IPS-NIHi11 (cell line): ENCODE data around the gene ATF6B.

Experiments
- DNase-seq: peaks from one replicate; pipeline ENCODE4 v3.0.0; 2012; ENCODE audit warnings: mixed read lengths, low spot score

Gene ATF6B

GRCh38 chr6:32127717-32128592 lies at the start of gene ATF6B:
TSS of gene ATF6B (minus strand) at chr6:32128246. CDS start at chr6:32128207, 39 bp downstream.
- DNase-seq = peak; percentile 95

- no peak for DNase-seq
Observed at GRCh38 chr6:32177183-32177787, 49.2 kb upstream of the ATF6B start.

DNA sequence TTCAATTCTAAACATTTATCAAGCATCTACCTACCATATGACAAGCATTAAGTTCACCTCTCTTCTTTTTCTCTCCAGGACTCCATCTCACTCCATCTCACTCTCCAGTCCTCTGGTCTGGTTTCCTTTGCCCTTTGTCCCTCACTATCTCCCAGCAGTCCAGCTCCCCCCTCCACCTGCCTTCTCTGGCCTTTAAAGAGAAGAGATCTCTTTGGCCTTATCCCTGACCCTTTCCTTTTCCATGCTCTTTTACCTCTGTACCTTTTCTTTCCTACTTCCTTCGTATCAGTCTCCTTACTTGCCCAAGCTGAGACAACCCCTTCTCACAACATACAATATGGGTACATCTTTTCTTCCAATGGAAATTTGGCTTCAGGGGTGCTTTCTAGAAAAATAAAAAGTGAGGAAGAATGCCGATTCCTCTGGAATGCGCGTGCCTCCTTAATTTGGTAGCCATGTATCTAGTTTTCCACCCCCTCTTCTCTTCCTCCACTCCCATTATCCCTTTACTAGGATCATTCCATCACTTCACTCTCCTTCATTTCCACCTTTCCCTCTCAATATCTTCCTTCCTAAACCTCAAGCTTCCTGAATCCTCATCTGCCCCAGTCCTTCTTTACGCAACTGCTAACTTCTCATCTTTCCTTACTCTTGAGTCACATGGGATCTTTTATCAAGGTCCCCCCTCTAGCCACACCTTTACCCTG lies 48.6 kb upstream of the ATF6B start:
- no peak for DNase-seq

DNA sequence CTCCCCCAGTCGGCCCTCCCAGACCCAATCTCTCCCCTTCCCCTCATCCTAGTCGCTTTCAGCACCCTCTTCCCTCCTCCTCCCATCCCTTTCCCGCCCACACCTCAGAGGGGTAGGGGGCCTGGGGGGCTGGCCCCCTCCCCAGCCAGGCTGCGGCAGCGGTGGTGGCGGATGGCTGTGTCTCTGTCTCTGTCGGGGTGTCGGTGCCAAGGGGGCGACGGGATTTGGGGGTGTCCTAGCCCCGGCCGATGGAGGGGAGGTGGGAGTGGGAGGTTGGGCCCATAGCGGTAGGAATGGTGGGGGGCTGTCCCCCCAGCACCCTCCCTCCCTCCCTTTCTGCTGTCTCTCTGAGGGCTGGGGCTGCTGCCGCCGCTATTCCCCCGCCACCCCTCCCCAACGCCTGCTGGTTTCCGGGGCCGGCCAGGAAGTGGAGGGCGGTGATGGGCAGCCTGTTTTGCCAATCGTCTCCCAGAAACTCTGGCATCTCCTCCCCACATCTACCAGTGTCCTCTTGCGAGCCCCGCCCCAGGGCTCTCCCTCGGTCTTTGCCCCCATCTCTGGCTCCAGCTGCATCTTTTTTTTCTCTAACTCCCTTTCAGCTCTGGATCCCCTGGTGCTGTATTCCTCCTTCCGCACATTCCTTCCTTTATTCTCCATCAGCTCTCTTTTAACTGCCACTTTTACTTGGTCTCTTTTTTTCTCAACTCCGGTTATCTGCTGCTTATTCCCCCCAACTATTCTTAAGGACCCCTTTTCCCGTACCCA lies 47.8 kb upstream of the ATF6B start, which contains the start of gene AGPAT1:
TSS of gene AGPAT1 (minus strand) at position 374 of the 765 bp plus-strand sequence. CDS start 4,588 bp downstream, outside the sequence.
- DNase-seq = peak; percentile 93

DNA sequence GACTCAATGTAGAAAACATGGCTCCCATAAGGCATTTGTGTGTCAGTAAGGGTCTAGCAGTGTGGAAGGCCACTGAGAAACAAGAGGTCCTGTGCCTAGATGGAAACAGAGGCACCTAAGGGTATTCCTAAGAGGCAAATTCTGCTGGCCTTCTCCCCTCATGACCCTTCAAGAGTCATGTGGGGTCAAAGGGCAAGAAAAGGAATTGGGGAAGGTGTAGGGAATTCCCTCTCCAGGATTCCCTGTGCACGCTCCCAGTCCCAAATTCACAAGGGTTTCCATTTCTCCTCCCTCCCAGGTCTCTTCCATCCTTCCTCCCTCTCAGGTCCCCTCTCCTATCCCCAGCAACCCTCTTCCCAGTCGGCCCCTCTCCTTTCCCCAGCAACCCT lies 47.3 kb upstream of the ATF6B start:
- no peak for DNase-seq

DNA sequence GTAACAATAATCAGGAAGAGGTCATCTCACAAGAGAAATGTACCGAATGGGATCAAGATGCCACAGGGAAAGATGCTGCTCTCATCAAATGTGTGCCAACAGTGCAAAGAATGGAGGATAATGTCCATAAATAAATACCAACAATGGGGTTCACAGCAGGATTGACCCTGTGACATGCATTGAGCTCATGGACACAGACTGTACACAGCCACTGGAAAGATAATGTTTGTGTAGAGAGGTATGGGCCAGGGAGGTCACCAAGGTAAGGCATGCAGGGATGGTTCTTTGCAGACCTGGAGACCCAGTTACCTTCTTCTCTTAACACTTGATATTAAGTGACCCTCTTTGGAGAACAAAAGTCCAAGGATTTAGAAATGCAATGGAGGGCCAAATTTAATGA lies 46.4 kb upstream of the ATF6B start:
- no peak for DNase-seq

DNA sequence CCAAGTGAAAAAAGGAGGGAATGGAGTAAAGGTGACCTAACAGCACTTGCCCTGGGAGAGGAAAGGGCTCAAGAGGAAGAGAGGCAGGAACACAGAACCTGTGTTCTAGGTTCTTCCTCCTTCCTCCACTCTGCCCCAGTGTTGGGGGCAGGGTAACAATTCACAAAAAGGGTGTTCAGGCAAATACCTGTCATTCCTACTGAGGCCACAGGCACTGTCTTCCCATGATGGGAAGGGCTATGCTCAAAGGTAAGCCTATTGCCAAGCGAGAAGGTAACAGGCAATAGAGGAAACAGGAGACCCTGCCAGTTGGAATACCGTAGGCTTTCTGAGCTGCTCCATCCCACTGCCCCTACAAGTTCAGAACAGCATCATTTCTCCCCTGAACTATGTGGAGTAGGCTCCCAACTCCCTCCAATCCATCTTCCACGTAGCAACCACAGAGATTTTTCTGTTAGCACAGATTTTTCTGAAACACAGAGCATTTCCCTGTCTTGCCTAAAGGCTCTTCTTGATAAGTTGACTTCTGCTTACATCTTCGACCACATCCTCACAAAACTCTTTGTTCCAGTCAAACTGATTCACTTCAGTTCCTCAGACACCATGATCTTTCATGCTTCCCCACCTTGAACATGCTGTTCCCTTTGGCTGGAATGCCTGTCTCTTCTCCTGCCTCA lies 45.1 kb upstream of the ATF6B start:
- no peak for DNase-seq

- no peak for DNase-seq
Observed at GRCh38 chr6:32171234-32171633, 43.2 kb upstream of the ATF6B start.

DNA sequence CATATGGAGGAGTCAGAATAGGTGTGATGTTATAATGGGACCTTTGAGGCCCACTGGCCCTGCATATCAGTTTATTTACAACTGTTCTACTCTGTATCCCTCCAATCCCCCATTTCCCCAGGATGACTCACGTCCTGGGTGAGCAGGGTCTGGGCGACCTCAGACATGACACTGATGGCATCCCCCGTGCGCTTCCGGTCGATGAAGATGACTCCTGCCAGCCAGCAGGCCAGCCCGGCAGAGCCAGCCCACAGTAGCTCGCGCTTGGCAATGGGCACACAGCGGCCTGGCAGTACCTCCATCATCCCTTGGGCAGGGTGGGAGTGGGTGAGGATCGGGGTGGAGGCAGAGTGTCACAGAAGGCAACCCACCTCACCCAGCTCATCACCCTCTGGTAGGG lies 42.2 kb upstream of the ATF6B start:
- DNase-seq = no peak

- no peak for DNase-seq
Observed at GRCh38 chr6:32168807-32169591, 41.0 kb upstream of the ATF6B start.

DNA sequence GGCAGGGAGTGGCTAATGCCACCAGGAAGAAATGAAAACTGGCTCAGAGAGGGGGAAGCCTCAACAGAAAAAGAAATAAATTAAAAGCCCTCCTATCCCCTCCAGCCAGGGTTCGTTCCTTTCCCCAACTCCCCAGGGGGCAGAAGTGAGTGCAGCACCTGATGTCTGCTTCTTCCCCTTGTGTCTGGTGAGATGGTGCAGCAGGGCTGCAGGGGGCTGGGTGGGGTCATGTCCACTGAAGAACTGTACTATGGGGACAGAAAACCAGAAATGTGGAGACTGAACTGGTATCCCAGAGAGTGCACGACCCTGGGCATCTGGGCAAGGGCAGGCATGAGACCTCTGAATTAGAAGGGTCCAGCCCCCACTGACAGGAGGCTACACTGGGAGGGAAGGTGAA lies 40.3 kb upstream of the ATF6B start:
- no peak for DNase-seq

DNA sequence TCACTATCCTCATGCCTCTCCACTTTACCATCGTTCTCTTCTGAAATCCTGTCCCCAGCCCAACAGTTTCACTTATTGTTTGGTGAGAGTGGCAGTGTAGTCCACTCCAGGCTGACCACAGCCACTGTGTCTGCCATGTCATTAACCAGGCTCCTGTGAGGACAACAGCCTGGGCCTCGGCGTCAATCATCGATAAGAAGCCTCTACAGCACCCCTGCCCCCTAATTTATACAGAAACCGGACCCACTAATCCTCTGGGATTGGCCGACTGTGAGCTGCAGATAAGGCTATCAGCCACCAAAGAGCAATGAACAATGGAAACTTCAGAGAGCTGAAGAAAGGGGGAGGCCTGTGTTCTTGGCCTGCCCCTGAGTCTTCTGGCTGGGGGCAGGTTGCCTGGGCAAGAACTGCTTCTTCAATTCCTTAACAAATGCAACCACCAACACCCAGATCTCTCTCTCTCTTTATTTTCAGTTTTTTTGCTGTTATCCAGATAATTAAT lies 39.8 kb upstream of the ATF6B start:
- DNase-seq = no peak

DNA sequence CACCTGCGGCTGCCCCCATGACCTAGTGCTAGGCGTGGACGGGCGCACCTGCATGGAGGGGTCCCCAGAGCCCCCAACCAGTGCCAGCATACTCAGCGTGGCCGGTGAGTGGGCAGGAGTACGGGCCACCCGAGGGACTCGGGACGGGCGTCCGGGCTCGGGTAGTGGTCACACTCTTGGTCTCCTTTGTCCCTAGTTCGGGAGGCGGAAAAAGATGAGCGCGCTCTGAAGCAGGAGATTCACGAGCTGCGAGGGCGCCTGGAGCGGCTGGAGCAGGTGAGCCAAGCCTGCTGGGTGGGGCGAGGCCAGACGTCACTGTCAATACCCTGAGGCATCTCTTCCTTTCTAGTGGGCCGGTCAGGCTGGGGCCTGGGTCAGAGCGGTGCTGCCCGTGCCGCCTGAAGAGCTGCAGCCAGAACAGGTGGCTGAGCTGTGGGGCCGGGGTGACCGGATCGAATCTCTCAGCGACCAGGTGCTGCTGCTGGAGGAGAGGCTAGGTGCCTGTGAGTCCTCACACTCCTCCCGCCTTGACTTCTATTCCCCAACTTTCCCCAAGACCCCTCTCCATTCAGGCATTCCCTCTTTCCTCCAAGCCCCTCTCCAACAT lies 39.2 kb upstream of the ATF6B start:
- DNase-seq = no peak

DNA sequence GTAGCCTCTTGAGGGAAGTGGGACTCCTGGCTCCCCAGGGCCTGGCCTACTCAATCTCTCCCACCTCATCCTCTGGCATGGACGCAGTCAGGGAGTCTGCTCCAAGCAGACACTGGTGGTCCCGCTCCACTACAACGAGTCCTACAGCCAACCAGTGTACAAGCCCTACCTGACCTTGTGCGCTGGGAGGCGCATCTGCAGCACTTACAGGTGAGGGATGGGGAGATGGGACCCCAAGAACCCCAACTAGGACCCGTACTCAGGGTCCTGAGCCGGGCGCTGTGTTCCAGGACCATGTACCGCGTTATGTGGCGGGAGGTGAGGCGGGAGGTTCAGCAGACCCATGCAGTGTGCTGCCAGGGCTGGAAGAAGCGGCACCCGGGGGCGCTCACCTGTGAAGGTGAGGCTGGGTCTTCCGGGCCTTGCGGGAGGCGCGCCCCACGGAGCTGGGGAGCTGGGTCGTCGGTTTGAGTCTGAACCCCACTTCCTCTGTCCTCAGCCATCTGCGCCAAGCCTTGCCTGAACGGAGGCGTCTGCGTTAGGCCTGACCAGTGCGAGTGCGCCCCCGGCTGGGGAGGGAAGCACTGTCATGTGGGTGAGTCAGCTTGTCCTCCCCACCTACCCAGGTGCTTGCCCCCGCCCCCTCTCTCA lies 38.5 kb upstream of the ATF6B start:
- peak; percentile 74 for DNase-seq

GRCh38 chr6:32164295-32164694 lies 36.2 kb upstream of the ATF6B start, which contains the start of gene EGFL8:
TSS of gene EGFL8 (plus strand) at chr6:32164595. CDS start at chr6:32166166, 1,571 bp downstream.
- DNase-seq = no peak

GRCh38 chr6:32163559-32164258 lies 35.7 kb upstream of the ATF6B start:
- no peak for DNase-seq

- no peak for DNase-seq
Observed at GRCh38 chr6:32158052-32158451, 30.0 kb upstream of the ATF6B start.

DNA sequence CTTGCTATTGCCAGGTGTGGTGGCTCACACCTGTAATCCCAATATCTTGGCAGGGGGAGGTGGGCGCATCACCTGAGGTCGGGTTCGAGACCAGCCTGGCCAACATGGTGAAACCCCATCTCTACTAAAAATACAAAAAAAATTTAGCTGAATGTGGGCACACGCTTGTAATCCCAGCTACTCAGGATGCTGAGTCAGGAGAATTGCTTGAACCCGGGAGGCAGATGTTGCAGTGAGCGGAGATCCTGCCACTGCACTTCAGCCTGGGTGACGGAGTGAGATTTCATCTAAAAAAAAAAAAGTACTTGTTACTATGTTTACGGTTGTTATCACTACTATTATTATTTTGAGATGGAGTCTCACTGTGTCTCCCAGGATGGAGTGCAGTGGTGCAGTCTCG lies 28.8 kb upstream of the ATF6B start:
- no peak for DNase-seq
